K562 (cell line): ENCODE data around the gene ZNF384. TPM values are rescaled to one million over a fixed set of nuclear protein-coding genes. Genes with fewer than 3 reads are reported as not detected.
A peak's percentile ranks its signal among the peaks of the same experiment; 100 is the strongest.

ENCODE experiments used
- ATAC-seq: fragments of 200-7000 bp; cut with Tn5 transposase; 3 replicates; pipeline ENCODE4 v1.9.1; 2020; ENCODE audit warnings: moderate library complexity
- BruUV-seq: library from RNA; stranded (reverse); fragments of 400-500 nt; replicated peaks from 2 replicates; lab custom pipeline; 2021; lab: Mats Ljungman, UMichigan
- CTCF ChIA-PET: fragments of 300-600 bp; formaldehyde crosslinking; extraction: SDS; loops from one replicate; lab custom pipeline; 2021; ENCODE audit warnings: low intra/inter-chr PET ratio; lab: Yijun Ruan, JAX
- POLR2A ChIA-PET: fragments of 300-600, 350-650 bp; sonication (Branson Sonifier 250); formaldehyde crosslinking; extraction: SDS; loops from one replicate; lab custom pipeline; 2021; ENCODE audit warnings: antibody characterized with exemption, inconsistent platforms; lab: Yijun Ruan, JAX
- DNase-seq, 4 experiments: peaks; one replicate each; pipeline versions ENCODE4 v3.0.0 to v3.0.0-alpha.2; 2011 to 2018; ENCODE audit warnings: low spot score in 3 of 4, mixed read lengths in 3 of 4; ENCODE audit errors: extremely low read depth in 1 of 4
- FAIRE-seq: peaks from 2 replicates; lab custom pipeline; 2011; peaks lifted over from hg19 to GRCh38; lab: Jason Lieb, UNC
- H2AFZ ChIP-seq: 2 replicates; pipeline ENCODE4 v1.6.0; 2011; ENCODE audit warnings: low read depth, low read length, control low read depth, inconsistent platforms
- H3K27ac ChIP-seq: fragments of 200-600 bp; 3 replicates; pipeline ENCODE4 v1.8.0; 2011; ENCODE audit warnings: low read depth, mild to moderate bottlenecking, control low read depth, inconsistent platforms, low read length, moderate library complexity, mixed read lengths; ENCODE audit errors: extremely low read depth
- H3K27me3 ChIP-seq, 2 experiments: fragments of 300-600 bp in 1 of 2; 2 replicates in 1 of 2; 3 replicates in 1 of 2; pipeline versions ENCODE4 v1.6.0 to v1.8.0; 2011; ENCODE audit warnings: inconsistent platforms in 2 of 2, low read length in 2 of 2, mild to moderate bottlenecking in 1 of 2, mixed read lengths in 1 of 2, moderate library complexity in 1 of 2; ENCODE audit not compliant: control insufficient read depth in 2 of 2, insufficient read depth in 2 of 2
- H3K36me3 ChIP-seq: fragments of 300-600 bp; 3 replicates; pipeline ENCODE4 v1.8.0; 2011; ENCODE audit warnings: mild to moderate bottlenecking, low read length, inconsistent platforms; ENCODE audit not compliant: control insufficient read depth, insufficient read depth
- H3K4me1 ChIP-seq, 2 experiments: fragments of 200-600 bp in 1 of 2; replicated peaks in 1 of 2; 2 replicates in 1 of 2; 3 replicates in 1 of 2; pipeline versions ENCODE4 v1.5.1 to v1.8.0; 2011; ENCODE audit warnings: inconsistent platforms in 2 of 2, low read length in 2 of 2, mild to moderate bottlenecking in 1 of 2, mixed read lengths in 1 of 2, moderate library complexity in 1 of 2; ENCODE audit not compliant: control insufficient read depth in 2 of 2, insufficient read depth in 2 of 2
- H3K4me2 ChIP-seq: 2 replicates; pipeline ENCODE4 v1.6.1; 2011; ENCODE audit warnings: low read length, control low read depth, inconsistent platforms, mixed read lengths; ENCODE audit not compliant: insufficient read depth
- H3K4me3 ChIP-seq: fragments of 200-600 bp; sonication (generic), shearing (Covaris generic); 2 replicates; pipeline ENCODE4 v1.5.1; 2016; ENCODE audit warnings: control low read depth, inconsistent platforms
- H3K79me2 ChIP-seq: fragments of 200-600 bp; 3 replicates; pipeline ENCODE4 v1.8.0; 2011; ENCODE audit warnings: low read length, inconsistent platforms; ENCODE audit not compliant: control insufficient read depth, insufficient read depth
- H3K9ac ChIP-seq, 2 experiments: 2 replicates each; pipeline versions ENCODE4 v1.6.0 to v1.6.1; 2011; ENCODE audit warnings: low read depth in 2 of 2, low read length in 2 of 2, control low read depth in 1 of 2, inconsistent platforms in 1 of 2, mild to moderate bottlenecking in 1 of 2, mixed read lengths in 1 of 2; ENCODE audit not compliant: insufficient read depth in 1 of 2
- H3K9me1 ChIP-seq: one replicate; pipeline ENCODE4 v1.6.0; 2011; ENCODE audit warnings: inconsistent platforms, mild to moderate bottlenecking, low read length, moderate library complexity; ENCODE audit not compliant: control insufficient read depth, insufficient read depth
- H3K9me3 ChIP-seq: replicated peaks from 2 replicates; pipeline ENCODE4 v1.5.1; 2011; ENCODE audit warnings: low read depth, low read length, inconsistent platforms; ENCODE audit not compliant: control insufficient read depth, insufficient read depth
- H4K20me1 ChIP-seq: replicated peaks from 2 replicates; pipeline ENCODE4 v1.6.1; 2011; ENCODE audit warnings: low read length, inconsistent platforms, mixed read lengths; ENCODE audit not compliant: control insufficient read depth, insufficient read depth
- BRD9 ChIP-seq: fragments of 450-650 bp; IDR thresholded peaks from 2 replicates; pipeline ENCODE4 v1.6.1; 2018; ENCODE audit warnings: low read depth; ENCODE audit not compliant: partially characterized antibody
- C11orf30 ChIP-seq: fragments of 450-650 bp; IDR thresholded peaks from 2 replicates; pipeline ENCODE4 v1.6.1; 2016; ENCODE audit warnings: low read depth, mild to moderate bottlenecking
- CAMTA2 ChIP-seq: fragments of 250-450 bp; sonication (Bioruptor Pico); conservative IDR thresholded peaks from 2 replicates; pipeline ENCODE4 v1.5.1; 2022
- DACH1 ChIP-seq: fragments of 450-650 bp; IDR thresholded peaks from 2 replicates; pipeline ENCODE4 v1.6.1; 2018; ENCODE audit not compliant: partially characterized antibody
- DNMT1 ChIP-seq: fragments of 450-650 bp; IDR thresholded peaks from 2 replicates; pipeline ENCODE4 v1.6.1; 2016; ENCODE audit warnings: antibody characterized with exemption, mild to moderate bottlenecking
- DPF2 ChIP-seq: fragments of 450-650 bp; IDR thresholded peaks from 2 replicates; pipeline ENCODE4 v1.6.1; 2016
- MAFF ChIP-seq: IDR thresholded peaks from 2 replicates; pipeline ENCODE4 v1.6.1; 2012; ENCODE audit warnings: low read length, improper control_type of control experiment
- NFE2 ChIP-seq: IDR thresholded peaks from 2 replicates; pipeline ENCODE4 v1.6.1; 2014; ENCODE audit warnings: antibody characterized with exemption, low read depth
- NFE2L1 ChIP-seq: fragments of 450-650 bp; IDR thresholded peaks from 2 replicates; pipeline ENCODE4 v1.6.1; 2016; ENCODE audit warnings: missing genetic modification characterization, low read depth, mild to moderate bottlenecking, missing compliant biosample characterization, moderate library complexity, borderline replicate concordance
- RAD21 ChIP-seq, 2 experiments: fragments of 250-450 bp in 1 of 2; fragments of 450-650 bp in 1 of 2; sonication (Bioruptor Pico) in 1 of 2; formaldehyde crosslinking in 1 of 2; IDR thresholded peaks in 1 of 2; conservative IDR thresholded peaks in 1 of 2; 2 replicates each; pipeline versions ENCODE4 v1.4.0 to v1.8.0; 2020 to 2022; ENCODE audit warnings: mild to moderate bottlenecking in 2 of 2, moderate library complexity in 1 of 2
- SMC3 ChIP-seq: conservative IDR thresholded peaks from 2 replicates; pipeline ENCODE4 v1.6.1; 2011; ENCODE audit warnings: low read depth, low read length, improper control_type of control experiment; ENCODE audit not compliant: insufficient read depth
- TEAD2 ChIP-seq: fragments of 450-650 bp; IDR thresholded peaks from 2 replicates; pipeline ENCODE4 v1.6.1; 2016; ENCODE audit warnings: missing genetic modification characterization, control low read depth, missing compliant biosample characterization
- ZNF316 ChIP-seq: fragments of 450-650 bp; IDR thresholded peaks from 2 replicates; pipeline ENCODE4 v1.6.1; 2016
- ZNF766 ChIP-seq: fragments of 200-800 bp; sonication (Bioruptor generic); conservative IDR thresholded peaks from 2 replicates; pipeline ENCODE4 v1.6.1; 2016; ENCODE audit warnings: missing genetic modification characterization, missing compliant biosample characterization
- WGBS: fragments of 100-300 bp; shearing (Covaris generic); methylation state at CpG from one replicate; pipeline ENCODE4 v1.1.6; 2016; ENCODE audit warnings: low coverage, mixed read lengths; ENCODE audit not compliant: insufficient coverage; ENCODE audit errors: missing lambda C conversion rate; 5-methylcytosine and 5-hydroxymethylcytosine counted together
- in situ Hi-C: fragments of 300-500 bp; cut with MboI; formaldehyde crosslinking; loops from 4 replicates; pipeline ENCODE4 v1.15.0; 2018; ENCODE audit warnings: inconsistent platforms, mixed read lengths
- intact Hi-C: fragments of 100-400 bp; cut with micrococcal nuclease; formaldehyde crosslinking; loops from 2 replicates; pipeline ENCODE4 v1.14.2; 2022
- polyA plus RNA-seq, 8 experiments: library from polyadenylated mRNA; depleted of rRNA in 4 of 8; stranded (reverse) in 5 of 8; unstranded in 3 of 8; fragments of >200 nt; fragmentation: Nextera tagmentation in 2 of 8; fragmentation: Illumina TruSeq in 1 of 8; extraction: Ambion mirVana in 2 of 8; extraction: Trizol in 1 of 8; gene quantifications; 2 replicates each; pipeline versions ENCODE4 v1.2.1 to v1.2.3, GENCODE V29; 2011 to 2014; ENCODE audit warnings: inconsistent platforms in 1 of 8, missing spikeins in 1 of 8
- total RNA-seq, 7 experiments: library from RNA; depleted of rRNA in 6 of 7; stranded (reverse); fragments of >200 nt in 6 of 7; fragmentation: Illumina TruSeq in 2 of 7; extraction: Trizol in 2 of 7; gene quantifications; 2 replicates each; pipeline versions ENCODE4 v1.2.1 to v1.2.3, GENCODE V29; 2011 to 2021; ENCODE audit warnings: low replicate concordance in 1 of 7
- TF ChIP-seq, protein P1 (sequence below): fragments of 450-650 bp; IDR thresholded peaks from 2 replicates; pipeline ENCODE4 v1.6.1; 2016
- TF ChIP-seq, protein P2 (sequence below): fragments of 200-400 bp; formaldehyde crosslinking; IDR thresholded peaks from 2 replicates; pipeline ENCODE4 v1.6.1; 2017; ENCODE audit warnings: mild to moderate bottlenecking, low read depth, low read length, moderate library complexity
- TF ChIP-seq, protein P3 (sequence below), 3 experiments: IDR thresholded peaks in 2 of 3; conservative IDR thresholded peaks in 1 of 3; 2 replicates each; pipeline ENCODE4 v1.5.1; 2011 to 2012; ENCODE audit warnings: low read length in 3 of 3, mild to moderate bottlenecking in 3 of 3, control low read depth in 2 of 3, improper control_type of control experiment in 1 of 3, inconsistent platforms in 1 of 3, low read depth in 1 of 3, mixed read lengths in 1 of 3, moderate library complexity in 1 of 3; ENCODE audit not compliant: insufficient read depth in 2 of 3

The ZNF384 gene
- total and polyA plus RNA-seq, 9 of the 15 experiments (the other 6 are each of a cell fraction or from before 2014, with no cell fraction given) = 0.36 to 64.8 (median 21.3) TPM

DNA sequence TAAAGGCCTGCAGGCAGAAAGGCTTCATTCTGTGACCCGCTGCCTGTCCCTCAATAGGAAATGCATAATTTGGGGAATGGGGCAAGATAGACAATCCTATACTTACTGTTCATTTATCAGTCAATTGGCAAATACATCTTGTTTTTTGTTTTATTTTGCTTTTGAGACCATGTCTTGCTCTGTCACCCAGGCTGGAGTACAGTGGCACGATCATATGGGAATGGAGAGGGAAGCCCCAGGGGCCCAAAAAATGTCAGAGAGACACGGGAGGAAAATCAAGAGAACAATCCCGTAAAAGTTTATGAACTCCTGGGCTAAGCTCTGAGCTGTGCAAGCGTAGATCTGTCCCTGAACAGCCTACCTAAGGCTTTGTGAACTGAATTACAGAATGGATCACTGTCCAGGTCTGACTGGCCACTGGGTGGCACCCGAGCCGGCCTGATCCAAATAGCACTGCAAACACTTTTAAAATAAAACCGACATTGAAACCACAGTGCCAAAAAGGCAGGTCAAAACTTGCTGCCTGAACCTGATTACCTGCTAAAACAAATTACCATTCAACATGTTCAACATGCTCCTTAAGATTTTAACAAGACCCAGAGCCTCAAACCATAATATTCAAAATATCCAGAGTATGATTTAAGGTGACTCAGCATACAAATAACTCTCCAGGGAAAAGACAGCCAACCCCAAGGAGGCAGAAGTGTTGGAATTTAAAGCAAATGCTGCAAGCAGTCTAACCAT is 46.4 kb upstream of the ZNF384 start:
- FAIRE-seq = peak; percentile 88
- H3K36me3 ChIP-seq = peaks cover 9% of the 10 kb centered on the region; the same call in 1 of the 3 replicates
- H3K4me3 ChIP-seq = no peak overlapping the region
- peak; percentile 51 to 67 (median 53) for DNase-seq
- ChIA-PET CTCF (interaction anchor here (0.7 to 1.5 kb wide), 3 partner anchors 31 to 90 kb away, joined by 3 to 6 read pairs (median 6); partner anchors contain the start of gene PTMS), POLR2A (no interaction called here)
- H3K79me2 ChIP-seq = no peaks in the 10 kb centered on the region
- no peaks in the 10 kb centered on the region for H3K9me1 ChIP-seq
- no peak overlapping the region; the same call in 1 of the 2 replicates for H3K4me2 ChIP-seq
- H2AFZ ChIP-seq = peak overlapping the region; percentile 42
- H3K4me1 ChIP-seq = peaks cover 0 to 2% of the 10 kb centered on the region in 2 experiments; a peak in 2 of 5 replicates
- intact Hi-C loops = loop anchor here (1.0 kb wide), 2 partner anchors 44 to 90 kb away; no protein-coding TSS in a partner anchor
- H4K20me1 ChIP-seq = no peaks in the 10 kb centered on the region
- H3K27ac ChIP-seq = no peak overlapping the region
- peak; percentile 97 for ATAC-seq
- peak overlapping the region in 1 of 2 experiments; percentile 16; a peak in 2 of 4 replicates for H3K9ac ChIP-seq
- H3K27me3 ChIP-seq = no peaks in the 10 kb centered on the region
- no TSS peak for BruUV-seq
- 35% methylated on average over 7 of the region's 8 CpGs for WGBS
- in situ Hi-C loops = no loop called here
- no peaks in the 10 kb centered on the region; the same call in 1 of the 2 replicates for H3K9me3 ChIP-seq
- TF ChIP-seq SMC3 (peak; percentile 45; the same call in 1 of the 2 replicates), C11orf30 (peak; percentile 86), TEAD2 (tag) (no peak), MAFF (peak; percentile 37; the same call in 1 of the 2 replicates), RAD21 (CRISPR knock-in tag; conservative IDR thresholded peaks at IDR 0.05 in 1 of 2, IDR thresholded peaks at IDR 0.05 in 1 of 2) (peak; percentile 54 to 75), CAMTA2 (no peak), DACH1 (no peak), ZNF316 (peak; percentile 89), NFE2L1 (tag) (no peak), DPF2 (0 out of 2 replicates have a peak, but pooled peaks have one; percentile 35), BRD9 (peak; percentile 30), ZNF766 (CRISPR knock-in tag) (no peak), NFE2 (peak; percentile 71), DNMT1 (0 out of 2 replicates have a peak, but pooled peaks have one; percentile 33)
- TF ChIP-seq, protein P1, sequence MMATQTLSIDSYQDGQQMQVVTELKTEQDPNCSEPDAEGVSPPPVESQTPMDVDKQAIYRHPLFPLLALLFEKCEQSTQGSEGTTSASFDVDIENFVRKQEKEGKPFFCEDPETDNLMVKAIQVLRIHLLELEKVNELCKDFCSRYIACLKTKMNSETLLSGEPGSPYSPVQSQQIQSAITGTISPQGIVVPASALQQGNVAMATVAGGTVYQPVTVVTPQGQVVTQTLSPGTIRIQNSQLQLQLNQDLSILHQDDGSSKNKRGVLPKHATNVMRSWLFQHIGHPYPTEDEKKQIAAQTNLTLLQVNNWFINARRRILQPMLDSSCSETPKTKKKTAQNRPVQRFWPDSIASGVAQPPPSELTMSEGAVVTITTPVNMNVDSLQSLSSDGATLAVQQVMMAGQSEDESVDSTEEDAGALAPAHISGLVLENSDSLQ = 0 out of 2 replicates have a peak, but pooled peaks have one; percentile 4
- TF ChIP-seq, protein P2, sequence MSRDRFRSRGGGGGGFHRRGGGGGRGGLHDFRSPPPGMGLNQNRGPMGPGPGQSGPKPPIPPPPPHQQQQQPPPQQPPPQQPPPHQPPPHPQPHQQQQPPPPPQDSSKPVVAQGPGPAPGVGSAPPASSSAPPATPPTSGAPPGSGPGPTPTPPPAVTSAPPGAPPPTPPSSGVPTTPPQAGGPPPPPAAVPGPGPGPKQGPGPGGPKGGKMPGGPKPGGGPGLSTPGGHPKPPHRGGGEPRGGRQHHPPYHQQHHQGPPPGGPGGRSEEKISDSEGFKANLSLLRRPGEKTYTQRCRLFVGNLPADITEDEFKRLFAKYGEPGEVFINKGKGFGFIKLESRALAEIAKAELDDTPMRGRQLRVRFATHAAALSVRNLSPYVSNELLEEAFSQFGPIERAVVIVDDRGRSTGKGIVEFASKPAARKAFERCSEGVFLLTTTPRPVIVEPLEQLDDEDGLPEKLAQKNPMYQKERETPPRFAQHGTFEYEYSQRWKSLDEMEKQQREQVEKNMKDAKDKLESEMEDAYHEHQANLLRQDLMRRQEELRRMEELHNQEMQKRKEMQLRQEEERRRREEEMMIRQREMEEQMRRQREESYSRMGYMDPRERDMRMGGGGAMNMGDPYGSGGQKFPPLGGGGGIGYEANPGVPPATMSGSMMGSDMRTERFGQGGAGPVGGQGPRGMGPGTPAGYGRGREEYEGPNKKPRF = no peak
- TF ChIP-seq, protein P3, sequence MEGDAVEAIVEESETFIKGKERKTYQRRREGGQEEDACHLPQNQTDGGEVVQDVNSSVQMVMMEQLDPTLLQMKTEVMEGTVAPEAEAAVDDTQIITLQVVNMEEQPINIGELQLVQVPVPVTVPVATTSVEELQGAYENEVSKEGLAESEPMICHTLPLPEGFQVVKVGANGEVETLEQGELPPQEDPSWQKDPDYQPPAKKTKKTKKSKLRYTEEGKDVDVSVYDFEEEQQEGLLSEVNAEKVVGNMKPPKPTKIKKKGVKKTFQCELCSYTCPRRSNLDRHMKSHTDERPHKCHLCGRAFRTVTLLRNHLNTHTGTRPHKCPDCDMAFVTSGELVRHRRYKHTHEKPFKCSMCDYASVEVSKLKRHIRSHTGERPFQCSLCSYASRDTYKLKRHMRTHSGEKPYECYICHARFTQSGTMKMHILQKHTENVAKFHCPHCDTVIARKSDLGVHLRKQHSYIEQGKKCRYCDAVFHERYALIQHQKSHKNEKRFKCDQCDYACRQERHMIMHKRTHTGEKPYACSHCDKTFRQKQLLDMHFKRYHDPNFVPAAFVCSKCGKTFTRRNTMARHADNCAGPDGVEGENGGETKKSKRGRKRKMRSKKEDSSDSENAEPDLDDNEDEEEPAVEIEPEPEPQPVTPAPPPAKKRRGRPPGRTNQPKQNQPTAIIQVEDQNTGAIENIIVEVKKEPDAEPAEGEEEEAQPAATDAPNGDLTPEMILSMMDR (IDR thresholded peaks at IDR 0.05 in 2 of 3, conservative IDR thresholded peaks at IDR 0.05 in 1 of 3; ENCODE audit: insufficient read depth in 2 of 3, low read depth in 1 of 3, low read length in 3 of 3) = peak; percentile 70 to 76 (median 73)
